NCI-H774 (cell line): ENCODE data around the gene REPIN1.
A peak's percentile ranks its signal among the peaks of the same experiment; 100 is the strongest.

Experiments
- DNase-seq: peaks from one replicate; lab custom pipeline; 2025; lab: John Stamatoyannopoulos, UW

Gene REPIN1

DNA sequence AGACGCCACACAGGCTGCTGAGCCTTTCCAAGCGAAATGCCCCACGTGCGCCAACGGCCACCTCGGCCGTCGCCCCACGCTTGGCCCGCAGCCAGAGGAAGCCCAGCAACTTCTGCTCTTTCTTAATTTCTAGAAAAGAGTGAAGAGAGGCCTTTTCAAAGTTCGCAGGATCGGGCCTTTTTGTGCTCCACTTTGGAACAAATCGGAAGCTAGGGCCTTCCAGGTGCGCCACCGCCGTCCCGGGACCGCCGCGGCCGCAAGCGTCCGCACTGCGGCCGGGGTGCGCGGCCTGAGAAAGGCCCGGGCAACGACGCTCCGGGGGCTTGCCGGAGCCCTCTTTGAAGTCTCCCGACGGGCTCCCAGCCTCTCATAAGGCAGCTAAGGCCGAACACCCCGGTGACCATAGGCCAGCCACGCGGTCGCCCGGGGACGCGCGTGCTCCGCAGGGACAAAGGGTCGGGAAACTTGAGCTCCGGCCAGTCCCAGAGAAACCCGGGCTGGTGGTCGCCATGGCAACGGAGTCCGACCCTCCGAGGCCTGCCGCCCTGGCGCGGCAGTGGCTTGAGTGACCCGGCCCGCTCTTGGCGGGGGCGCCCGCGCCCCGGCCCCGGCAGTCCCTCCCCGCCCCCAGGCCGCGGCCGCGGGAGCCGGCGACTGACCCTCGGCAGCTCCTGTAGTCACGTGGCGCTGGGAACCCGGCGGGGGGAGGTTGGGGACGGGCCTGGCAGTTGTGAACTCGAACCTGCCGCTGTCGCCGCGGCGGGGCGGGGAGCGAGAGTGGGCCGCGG, at the start of gene REPIN1:
Gene REPIN1 (plus strand): TSS at position 727 of the 788 bp plus-strand sequence. CDS start 890 bp downstream, outside the sequence.
- peak; percentile 88 for DNase-seq

DNA sequence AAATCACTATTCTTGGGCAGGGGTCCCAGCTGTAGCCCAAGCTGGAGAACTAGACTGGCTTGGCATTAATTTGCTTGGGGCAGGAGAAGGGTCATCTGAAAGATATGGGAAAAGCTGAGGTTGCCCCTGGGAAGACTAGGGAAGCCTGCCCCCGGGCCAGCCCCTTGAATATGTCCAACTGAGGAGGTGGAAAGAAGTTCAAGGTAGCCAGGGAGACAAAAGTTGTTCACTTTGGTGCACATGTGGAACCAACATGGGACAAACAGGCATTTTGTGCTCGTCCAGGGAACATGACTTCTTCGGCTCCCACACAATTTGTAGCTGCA, 46.9 kb upstream of the REPIN1 start:
- DNase-seq = no peak

DNA sequence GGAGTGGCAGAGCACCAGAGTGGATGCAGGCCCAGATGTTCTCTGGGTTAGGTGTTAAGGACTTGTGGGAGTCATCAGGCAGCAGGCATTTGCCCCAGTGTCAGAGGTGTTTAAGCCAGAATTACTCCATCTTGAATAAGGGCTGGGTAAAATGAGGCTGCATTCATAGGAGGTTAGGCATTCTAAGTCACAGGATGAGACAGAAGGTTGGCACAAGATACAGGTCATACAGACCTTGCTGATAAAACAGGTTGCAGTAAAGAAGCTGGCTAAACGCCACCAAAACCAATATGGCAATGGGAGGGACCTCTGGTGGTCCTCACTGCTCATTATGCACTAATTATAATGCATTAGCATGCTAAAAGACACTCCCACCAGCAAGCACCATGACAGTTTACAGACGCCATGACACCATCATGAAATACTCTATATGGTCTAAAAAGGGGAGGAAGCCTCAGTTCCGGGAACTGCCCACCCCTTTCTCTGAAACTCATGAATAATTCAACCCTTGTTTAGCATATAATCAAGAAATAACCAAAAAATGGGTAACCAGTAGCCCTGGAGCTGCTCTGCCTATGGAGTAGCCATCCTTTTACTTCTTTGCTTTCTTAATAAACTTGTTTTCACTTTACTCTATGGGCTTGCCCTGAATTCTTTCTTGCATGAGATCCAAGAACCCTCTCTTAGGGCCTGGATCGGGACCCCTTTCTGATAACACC, 46.3 kb upstream of the REPIN1 start:
- DNase-seq = no peak

DNA sequence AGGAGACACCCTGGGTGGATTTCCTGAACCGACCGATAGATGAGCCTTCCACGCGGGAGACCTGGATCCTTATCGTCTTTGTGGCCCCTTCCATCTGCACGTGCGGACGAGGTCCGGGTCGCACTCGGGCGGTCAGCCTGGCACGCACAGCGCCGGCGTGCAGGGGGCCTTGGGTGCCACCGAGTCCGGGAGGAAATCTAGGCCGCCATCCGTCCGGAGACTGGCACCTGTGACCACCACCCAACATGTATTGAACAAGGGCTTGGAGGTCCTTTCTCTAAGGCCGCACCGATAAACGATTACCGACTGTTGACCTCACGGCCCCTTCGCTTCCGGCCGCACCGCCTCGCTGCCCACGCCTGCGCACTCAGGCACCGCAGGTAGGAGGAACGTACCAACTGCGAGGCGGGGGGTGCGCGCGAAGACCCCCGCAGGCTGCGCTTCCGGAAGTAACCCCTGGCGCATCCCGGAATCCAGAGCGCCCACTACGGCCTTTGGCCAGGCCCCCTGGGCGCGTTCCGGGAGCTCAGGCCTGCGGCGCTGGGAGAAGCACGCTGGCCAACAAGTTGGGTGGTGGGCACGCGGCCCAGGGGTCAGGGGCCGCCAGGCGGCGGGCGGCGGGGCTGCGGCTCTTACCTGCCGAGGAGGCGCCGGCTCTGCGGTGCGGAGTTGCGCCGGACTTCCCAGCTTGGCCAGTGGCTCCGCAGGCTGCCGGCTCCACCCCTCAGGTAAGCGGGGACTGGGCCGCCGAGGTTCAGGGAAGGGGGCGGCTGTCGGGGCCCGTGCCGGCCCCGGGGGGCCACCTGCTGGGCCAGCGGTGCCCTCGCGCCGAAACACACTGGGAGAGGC, 45.6 kb upstream of the REPIN1 start, which contains the start of the genes ACTR3C and LRRC61:
Gene ACTR3C (minus strand): TSS at position 713 of the 849 bp plus-strand sequence. CDS start 28,249 bp downstream, outside the sequence.
Gene LRRC61 (plus strand): TSS at position 523 of the 849 bp plus-strand sequence. CDS start 13,507 bp downstream, outside the sequence.
- DNase-seq = peak; percentile 73

DNA sequence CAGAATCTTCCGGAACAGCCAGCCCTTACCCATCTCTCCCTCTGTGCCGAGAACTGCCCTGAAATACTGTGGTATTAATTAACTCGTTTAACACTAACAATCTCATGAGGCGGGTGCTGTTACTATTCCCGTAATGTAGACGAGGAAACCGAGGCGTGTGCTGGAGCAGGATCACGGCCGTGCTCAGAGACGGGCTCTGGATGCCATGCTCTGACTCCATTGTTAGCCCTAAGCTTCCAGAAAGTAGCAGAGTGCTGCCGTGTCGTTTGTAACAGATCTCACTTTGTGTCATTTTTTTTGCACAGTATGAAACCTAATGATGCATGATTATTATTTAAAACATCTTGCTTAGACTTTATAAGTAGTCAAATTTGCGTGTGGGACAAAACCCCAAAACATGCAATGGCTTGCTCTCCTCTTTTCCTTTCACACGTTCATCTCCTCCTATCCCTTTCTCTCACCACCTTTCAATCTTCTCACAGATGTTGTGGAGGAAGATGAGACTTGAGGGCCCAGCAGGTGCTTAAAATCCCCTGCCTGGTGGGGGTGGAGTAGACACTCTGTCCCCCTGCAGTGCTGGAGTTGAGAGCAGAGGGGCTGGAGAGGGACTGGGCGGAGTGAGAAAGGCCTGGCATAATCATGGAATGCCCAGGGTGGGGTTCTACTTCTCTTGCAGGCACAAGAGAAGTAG, 44.8 kb upstream of the REPIN1 start:
- DNase-seq = no peak

DNA sequence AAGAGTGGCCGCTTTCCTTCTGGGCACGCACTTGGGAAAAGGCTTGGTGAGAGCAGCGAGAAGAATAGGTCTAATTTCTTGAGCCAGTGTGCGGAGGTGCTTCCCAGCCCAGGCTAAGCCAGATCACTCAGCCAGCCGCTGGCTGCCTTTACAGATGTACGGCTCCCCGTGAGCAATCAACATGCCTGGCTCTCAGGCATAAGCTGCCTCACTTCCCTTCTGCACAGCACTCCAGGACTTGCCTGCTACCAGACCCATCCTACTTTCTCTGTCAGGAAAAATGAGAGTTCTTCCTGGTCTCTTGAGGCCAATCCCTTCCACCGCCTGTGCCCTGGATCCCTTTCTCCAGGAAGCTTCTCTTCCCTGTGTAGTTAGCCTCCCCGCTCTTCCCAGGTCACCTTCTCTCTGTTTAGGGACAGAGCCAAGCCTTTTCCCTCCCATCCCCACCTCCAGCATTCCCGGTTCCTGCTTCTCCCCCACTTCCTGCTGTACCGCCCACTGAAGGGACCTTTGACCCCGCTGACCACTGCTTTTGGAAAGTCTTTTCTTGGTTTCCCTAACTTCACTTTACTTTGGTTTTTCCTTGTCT, 44.2 kb upstream of the REPIN1 start:
- DNase-seq = no peak

DNA sequence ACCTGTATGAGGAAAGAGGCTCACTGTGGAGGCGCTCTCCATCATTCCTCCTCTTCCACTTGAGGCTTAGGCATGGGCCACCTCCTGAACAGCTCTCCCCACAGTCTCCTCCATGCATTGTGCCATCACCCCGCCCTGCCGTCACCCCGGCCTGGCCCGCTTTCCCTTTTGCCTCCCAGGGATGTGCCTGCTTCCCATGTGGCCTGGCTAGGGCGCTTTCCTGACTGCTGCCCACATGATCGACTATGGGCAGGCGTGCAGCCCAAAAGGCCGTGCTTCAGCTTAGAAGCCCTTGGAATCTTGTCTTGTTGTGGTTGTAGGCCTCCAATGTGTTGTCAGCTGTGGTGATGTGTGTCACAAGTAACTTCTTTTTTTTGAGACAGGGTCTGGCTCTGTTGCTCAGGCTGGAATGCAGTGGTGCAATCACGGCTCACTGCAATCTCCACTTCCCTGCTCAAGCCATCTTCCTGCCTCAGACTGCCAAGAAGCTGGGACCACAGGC, 43.5 kb upstream of the REPIN1 start:
- no peak for DNase-seq

DNA sequence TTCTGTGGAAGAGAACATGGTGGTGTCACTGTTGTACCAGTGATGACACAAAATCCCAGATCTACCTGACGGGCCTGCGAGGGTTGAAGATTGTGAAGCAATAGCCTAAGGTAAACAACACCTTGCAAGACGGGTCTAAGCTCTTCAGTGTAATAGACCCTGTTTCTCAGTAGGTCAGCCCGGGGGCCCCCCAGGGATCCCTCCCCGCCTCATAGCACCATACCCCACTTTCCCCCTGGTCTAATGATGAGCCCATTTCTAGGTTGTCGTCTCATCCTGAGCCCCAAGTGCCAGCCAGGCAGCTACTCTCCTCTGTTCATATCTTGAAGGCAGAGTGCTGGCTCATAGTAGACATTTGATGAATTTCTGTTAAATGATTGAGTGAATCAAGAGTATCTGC, 42.7 kb upstream of the REPIN1 start:
- no peak for DNase-seq

DNA sequence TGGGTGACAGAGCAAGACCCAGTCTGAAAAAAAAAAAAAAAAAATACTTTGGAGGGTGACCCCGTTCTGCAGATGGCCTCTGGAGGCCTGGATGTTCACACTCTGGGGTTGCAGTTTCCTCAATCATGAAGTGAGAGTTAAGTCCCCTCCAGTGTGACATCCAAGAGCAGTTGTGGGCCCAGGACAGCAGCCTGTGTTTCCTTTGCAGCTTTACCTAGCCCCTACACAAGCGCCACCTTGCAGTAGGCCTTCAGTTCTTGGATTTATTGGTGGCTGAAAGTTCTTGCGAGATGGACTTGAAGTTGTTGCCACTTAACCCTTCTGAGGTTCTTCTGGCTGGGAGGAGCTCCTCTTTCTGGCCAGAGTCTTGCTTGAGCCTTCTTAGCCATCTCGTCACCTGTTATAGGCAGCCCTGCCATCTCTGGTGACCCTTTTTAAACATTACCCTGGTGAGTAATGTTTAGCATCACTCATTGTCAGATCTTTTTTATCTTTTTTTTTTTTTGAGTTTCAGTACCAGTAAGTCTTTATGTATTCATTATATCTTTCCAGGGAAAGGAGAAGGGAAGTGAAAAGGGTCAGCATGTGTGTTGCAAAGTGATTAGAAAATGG, 41.9 kb upstream of the REPIN1 start:
- DNase-seq = no peak

DNA sequence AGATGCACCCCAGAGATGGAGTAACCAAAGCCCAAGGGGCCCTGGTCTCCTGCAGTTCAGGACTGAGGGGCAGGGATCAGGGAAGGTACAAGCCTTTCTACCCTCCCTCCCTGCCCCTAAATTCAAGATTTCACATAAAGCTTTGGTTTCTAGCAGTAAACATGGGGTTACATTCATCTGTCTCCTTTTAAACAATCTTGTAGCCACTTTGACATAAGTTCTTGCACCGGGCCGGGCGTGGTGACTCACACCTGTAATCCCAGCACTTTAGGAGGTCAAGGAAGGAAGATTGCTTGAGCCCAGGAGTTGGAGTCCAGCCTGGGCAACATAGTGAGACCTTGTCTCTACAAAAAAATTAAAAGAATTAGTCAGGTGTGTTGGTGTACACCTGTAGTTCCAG, 41.3 kb upstream of the REPIN1 start:
- DNase-seq = no peak

DNA sequence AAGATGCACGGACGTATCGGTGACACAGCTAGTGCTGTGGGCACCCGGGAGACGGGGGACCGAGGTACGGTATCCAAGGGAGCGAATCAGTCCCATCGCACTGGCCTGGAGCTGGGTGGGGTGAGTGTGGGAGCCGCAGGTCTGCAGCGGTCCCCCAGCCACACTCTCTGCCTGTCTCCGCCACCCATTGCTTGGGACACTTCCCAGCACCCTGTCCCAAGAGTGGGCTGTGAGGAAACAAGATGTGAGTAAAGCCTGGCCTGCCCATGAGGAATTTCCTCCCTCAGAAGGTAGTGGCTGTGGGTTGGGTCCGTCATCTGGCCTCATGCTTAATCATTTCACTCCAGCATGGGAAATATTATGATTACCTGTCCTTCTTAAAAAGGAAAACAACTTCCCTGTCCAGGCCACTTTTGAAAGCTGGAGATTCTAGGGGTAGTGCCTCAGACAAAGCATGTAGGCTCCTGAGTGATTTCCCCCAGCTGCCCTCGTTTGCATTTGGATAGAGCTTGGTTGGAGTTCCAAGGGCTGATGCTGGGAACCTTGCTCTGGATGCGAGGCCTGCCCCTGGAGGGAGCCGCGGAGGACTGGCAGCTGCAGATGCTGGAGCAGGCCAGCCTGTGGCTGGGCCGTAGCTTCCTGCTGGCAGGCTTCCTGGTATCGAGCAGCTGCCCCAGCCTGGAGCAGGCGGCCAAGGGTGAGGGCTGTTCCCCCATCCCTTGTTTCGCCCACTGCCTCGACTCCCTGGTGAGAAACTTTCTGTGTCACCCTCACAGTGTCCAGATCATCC, 39.1 kb upstream of the REPIN1 start:
- DNase-seq = no peak

DNA sequence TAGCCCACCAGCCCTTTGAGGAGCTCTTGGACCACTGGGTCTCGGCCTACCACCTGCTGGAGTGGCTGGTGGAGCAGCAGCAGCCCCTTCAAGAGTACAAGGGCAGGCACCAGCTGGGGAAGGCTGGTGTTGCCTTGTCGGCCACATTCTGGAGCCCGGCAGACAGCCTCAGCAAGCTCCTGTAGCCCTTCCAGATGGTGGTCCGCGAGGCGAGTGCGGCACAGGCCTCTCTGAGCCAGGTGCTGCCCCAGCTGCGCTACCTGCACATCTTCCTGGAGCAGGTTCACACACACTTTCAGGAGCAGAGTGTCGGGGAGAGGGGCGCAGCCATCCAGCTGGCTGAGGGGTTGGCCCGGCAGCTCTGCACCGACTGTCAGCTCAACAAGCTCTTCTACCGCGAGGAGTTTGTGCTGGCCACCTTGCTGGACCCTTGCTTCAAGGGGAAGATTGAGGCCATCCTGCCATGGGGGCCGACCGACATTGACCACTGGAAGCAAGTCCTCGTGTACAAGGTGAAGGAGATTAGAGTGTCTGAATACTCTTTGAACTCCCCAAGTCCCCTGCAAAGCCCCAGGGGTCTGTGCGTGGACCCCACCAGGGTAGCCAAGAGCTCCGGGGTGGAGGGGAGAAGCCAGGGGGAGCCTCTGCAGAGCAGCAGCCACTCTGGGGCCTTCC, 38.3 kb upstream of the REPIN1 start:
- DNase-seq = no peak

DNA sequence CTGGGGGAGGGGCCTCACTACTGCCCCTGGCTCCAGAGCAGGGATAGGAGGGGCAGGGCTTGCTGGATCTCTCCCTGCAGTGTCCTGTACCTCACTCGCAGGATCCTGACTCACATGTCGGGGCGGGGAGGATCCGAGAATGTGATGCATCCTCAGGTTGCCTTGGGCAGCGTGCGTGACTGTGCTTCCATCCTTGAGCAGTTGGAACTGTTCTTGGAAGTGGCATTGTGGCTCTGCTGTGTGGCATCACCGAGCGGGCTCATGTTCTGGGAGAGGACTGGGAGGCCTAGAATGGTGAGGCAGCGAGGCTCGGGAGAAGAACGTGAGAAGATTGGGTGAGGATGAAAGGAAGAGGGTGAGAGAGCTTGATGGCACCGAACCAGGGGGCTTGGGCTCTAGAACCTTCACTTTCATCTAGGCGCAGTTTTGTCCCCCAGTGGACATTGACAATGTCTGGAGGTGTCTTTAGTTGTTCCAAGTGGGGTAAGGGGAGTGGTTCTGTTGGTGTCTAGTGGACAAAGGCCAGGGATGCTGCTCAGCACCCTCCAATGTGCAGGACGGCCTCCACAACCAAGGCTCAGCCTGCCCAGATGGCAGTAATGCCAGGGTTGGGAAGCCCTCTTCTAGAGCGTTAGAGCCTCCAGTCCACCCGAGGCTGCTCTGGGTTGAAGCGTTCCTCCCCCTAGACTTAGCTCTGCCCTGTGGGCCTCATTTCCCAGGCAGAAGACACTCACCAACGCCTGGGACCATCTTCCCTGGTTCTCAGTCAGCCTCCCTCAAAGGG, 35.6 kb upstream of the REPIN1 start:
- DNase-seq = no peak

DNA sequence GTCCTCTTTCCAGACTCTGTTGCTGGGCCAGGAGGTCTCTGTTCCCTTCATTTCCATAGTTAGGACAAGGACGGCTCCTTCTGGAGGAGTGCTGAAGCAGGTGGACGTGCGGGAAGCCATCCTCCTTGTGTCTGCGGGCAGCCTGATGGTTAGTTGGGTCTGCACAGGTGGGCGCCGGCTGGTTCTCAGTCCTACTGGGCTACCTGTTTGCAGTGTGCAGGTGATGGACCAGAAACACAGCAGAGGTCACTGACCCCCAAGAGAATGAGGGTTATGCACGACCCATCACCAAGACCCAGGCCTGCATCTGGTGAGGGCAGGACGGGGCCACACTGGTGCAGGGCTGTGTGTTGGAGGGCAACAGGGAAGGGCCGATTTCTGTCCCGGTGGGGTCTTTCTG, 35.0 kb upstream of the REPIN1 start:
- DNase-seq = no peak

DNA sequence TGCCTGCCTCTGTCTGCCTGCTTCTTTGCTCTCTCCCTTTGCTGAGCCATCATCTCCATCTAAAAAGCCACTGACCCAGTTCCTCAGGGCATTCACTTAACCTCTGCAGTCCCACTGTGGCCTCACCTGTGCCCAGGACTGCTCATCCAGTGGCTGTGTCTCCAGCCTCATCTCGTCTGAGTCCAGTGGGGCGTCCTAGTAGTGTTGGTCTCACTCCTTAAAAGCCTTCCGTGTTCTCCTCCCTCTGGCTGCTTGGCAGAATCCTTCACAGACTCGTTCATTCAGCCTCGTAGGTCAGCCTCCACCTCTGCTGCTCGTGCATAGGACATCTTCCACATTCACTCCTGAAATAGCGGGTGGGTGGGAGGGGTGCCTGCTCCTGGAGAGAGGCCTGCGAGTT, 34.5 kb upstream of the REPIN1 start:
- no peak for DNase-seq

DNA sequence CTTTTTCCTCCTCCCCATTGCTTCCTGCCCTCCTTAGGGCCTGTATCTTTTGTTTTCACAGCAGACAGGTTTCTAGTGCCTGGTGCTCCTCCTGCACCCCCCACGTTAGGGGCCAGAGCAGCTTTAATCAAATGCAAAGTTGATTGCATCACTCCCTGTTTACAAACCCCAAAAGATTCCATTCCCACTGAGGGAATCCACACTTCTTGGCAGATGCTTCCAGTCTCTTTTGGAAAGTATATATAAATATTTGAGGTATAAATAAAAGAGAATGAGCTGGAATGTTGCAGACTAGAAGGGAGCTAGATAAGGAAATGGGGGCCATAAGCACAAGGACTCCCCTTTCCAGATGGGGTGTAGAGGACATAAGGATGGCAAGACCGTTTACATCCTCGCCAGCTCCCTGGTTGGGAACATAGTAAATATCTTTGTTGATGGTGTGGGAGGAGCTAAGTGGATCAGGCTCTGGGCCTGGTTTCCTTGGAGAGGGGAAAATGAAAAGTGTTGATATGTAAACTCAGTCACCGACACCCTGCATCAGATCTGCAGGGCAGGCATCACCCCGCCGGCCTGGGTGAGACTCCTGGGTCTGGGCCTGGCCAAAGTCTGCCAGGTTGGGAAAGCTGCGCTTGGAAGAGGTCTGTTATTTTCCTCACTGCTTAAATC, 33.4 kb upstream of the REPIN1 start:
- no peak for DNase-seq

DNA sequence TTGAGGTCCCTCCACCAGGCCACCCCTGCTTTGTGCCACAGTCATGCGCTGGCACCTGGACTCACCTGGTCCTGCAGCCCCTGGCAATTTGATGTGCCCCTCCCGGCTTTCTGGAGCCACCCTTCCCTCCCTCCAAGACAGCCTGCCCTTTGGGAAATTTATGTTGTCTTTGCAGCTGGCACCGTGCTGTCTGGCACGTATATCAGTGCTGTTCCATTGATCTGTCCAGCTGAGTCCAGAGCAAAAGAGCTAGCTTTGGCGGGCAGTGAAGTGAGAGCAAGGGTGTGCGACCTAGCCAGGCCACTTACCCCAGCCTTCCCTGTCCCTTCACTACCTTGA, 32.9 kb upstream of the REPIN1 start:
- DNase-seq = no peak

DNA sequence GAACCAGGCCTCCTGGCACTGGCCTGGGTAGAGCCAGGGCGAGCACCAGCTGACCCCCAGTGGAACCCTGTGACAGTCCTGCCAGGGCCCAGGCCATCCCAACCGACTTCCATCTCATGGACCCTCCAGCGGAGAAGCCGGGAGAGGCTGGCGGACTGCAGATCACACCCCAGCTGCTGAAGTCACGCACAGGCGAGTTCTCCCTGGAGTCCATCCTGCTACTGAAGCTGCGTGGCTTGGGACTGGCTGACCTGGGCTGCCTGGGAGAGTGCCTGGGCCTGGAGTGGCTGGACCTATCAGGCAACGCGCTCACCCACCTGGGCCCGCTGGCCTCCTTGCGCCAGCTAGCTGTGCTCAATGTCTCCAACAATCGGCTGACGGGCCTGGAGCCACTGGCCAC, 31.9 kb upstream of the REPIN1 start:
- DNase-seq = no peak
